ENCODE data around the gene SH2D7.

SH2D7 gene

GRCh38 chr15:78056714-78057269 lies 35.6 kb upstream of the SH2D7 start:
- no peak overlapping the region for H3K4me3 ChIP-seq (ENCODE audit: insufficient read depth, low read length, poor library complexity, severe bottlenecking)
- H3F3A ChIP-seq (ENCODE audit: insufficient read depth), result no peaks in the 10 kb centered on the region
- no peaks in the 10 kb centered on the region for H3K27me3 ChIP-seq (ENCODE audit: low read length)
- TF ChIP-seq EZH2phosphoT487 (conservative IDR thresholded peaks at IDR 0.05; ENCODE audit: low read length) (no peak), CTCF (IDR thresholded peaks at IDR 0.05; ENCODE audit: insufficient read depth, low read length, poor library complexity, severe bottlenecking) (no peak)
- H3K4me2 ChIP-seq (ENCODE audit: low read depth, low read length, poor library complexity, severe bottlenecking), result peak overlapping the region; percentile 28
- no peaks in the 10 kb centered on the region for H3K9me2 ChIP-seq (replicated peaks; ENCODE audit: insufficient read depth, low read length)
- peaks cover 7% of the 10 kb centered on the region; the same call in 1 of the 2 replicates for H3K79me2 ChIP-seq (ENCODE audit: insufficient read depth, low read length)
- no peaks in the 10 kb centered on the region for H3K9me3 ChIP-seq (ENCODE audit: insufficient read depth, low read length)
- no peak overlapping the region for H2AFZ ChIP-seq (ENCODE audit: low read depth, low read length, severe bottlenecking)
- no peak overlapping the region for H3K9ac ChIP-seq (ENCODE audit: low read length)
- H4K20me1 ChIP-seq (ENCODE audit: low read depth, low read length), result no peaks in the 10 kb centered on the region; the same call in 1 of the 2 replicates
- H3K36me3 ChIP-seq (ENCODE audit: low read length), result no peaks in the 10 kb centered on the region
- H3K27ac ChIP-seq (ENCODE audit: low read depth, low read length), result peak overlapping the region; percentile 17

GRCh38 chr15:78057803-78058202 lies 34.6 kb upstream of the SH2D7 start:
- Histone ChIP-seq H3K9me3 (ENCODE audit: insufficient read depth, low read length) (no peaks in the 10 kb centered on the region), H3K36me3 (ENCODE audit: low read length) (no peaks in the 10 kb centered on the region), H3K27ac (ENCODE audit: low read depth, low read length) (no peak overlapping the region), H3K4me2 (ENCODE audit: low read depth, low read length, poor library complexity, severe bottlenecking) (no peak overlapping the region), H3K9ac (ENCODE audit: low read length) (no peak overlapping the region), H4K20me1 (ENCODE audit: low read depth, low read length) (no peaks in the 10 kb centered on the region; the same call in 1 of the 2 replicates), H3F3A (ENCODE audit: insufficient read depth) (no peaks in the 10 kb centered on the region), H3K79me2 (ENCODE audit: insufficient read depth, low read length) (peaks cover 7% of the 10 kb centered on the region; the same call in 1 of the 2 replicates), H3K9me2 (replicated peaks; ENCODE audit: insufficient read depth, low read length) (no peaks in the 10 kb centered on the region), H3K27me3 (ENCODE audit: low read length) (no peaks in the 10 kb centered on the region), H3K4me3 (ENCODE audit: insufficient read depth, low read length, poor library complexity, severe bottlenecking) (no peak overlapping the region), H2AFZ (ENCODE audit: low read depth, low read length, severe bottlenecking) (no peak overlapping the region)
- TF ChIP-seq EZH2phosphoT487 (conservative IDR thresholded peaks at IDR 0.05; ENCODE audit: low read length) (no peak), CTCF (IDR thresholded peaks at IDR 0.05; ENCODE audit: insufficient read depth, low read length, poor library complexity, severe bottlenecking) (no peak)

GRCh38 chr15:78058401-78058935 lies 33.9 kb upstream of the SH2D7 start:
- H3K9ac ChIP-seq (ENCODE audit: low read length), result no peak overlapping the region
- no peaks in the 10 kb centered on the region for H3F3A ChIP-seq (ENCODE audit: insufficient read depth)
- H3K27me3 ChIP-seq (ENCODE audit: low read length), result no peaks in the 10 kb centered on the region
- H3K79me2 ChIP-seq (ENCODE audit: insufficient read depth, low read length), result peaks cover 7% of the 10 kb centered on the region; the same call in 1 of the 2 replicates
- H3K36me3 ChIP-seq (ENCODE audit: low read length), result no peaks in the 10 kb centered on the region
- no peak for TF ChIP-seq EZH2phosphoT487 (conservative IDR thresholded peaks at IDR 0.05; ENCODE audit: low read length)
- no peak overlapping the region for H3K4me3 ChIP-seq (ENCODE audit: insufficient read depth, low read length, poor library complexity, severe bottlenecking)
- H2AFZ ChIP-seq (ENCODE audit: low read depth, low read length, severe bottlenecking), result no peak overlapping the region
- no peak overlapping the region for H3K27ac ChIP-seq (ENCODE audit: low read depth, low read length)
- H4K20me1 ChIP-seq (ENCODE audit: low read depth, low read length), result no peaks in the 10 kb centered on the region; the same call in 1 of the 2 replicates
- H3K9me2 ChIP-seq (replicated peaks; ENCODE audit: insufficient read depth, low read length), result no peaks in the 10 kb centered on the region
- no peak overlapping the region for H3K4me2 ChIP-seq (ENCODE audit: low read depth, low read length, poor library complexity, severe bottlenecking)
- no peaks in the 10 kb centered on the region for H3K9me3 ChIP-seq (ENCODE audit: insufficient read depth, low read length)
